HG03064 (cell line): ENCODE measurements around the gene NRIP1.
"Not testable (repeated sequence)": the region's sequence is repeated elsewhere in the genome, so short reads cannot be mapped to it uniquely, and the experiment has no call there.

Experiments
- ATAC-seq: cut with Tn5 transposase; IDR thresholded peaks from one replicate; pipeline ENCODE4 v1.9.1; 2021; ENCODE audit warnings: low read depth; ENCODE audit not compliant: unreplicated experiment

The NRIP1 gene

DNA sequence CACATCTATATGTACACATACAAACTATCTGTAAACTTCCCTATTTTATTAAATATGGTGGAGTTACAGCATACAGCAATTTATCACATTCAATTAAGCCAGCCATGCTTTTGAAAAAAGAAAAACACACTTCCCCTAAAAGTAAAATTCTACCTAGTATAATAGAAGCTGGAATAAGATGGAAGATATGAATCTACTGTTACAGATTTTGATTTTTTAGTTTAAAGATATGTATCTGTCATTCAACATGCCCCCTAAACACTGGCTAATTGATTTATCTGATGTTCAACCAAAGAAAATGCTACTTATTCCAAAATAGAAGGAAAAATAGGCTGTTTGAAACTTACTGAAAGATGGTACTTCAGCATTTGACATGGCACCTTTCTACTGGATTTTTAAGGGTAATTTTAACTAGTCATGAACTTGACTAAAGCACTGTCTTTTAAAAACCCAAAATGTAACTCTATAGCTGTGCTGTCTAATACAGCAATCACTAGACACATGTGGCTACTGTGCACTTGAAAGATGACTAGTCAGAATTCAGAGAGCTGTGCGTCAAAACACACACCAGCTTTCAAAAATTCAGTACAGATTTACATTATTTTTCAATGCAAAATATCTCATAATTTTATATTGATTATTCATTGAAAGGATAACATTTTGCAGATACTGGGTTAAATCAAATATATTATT lies 25.0 kb downstream of the NRIP1 start:
- ATAC-seq: no peak

DNA sequence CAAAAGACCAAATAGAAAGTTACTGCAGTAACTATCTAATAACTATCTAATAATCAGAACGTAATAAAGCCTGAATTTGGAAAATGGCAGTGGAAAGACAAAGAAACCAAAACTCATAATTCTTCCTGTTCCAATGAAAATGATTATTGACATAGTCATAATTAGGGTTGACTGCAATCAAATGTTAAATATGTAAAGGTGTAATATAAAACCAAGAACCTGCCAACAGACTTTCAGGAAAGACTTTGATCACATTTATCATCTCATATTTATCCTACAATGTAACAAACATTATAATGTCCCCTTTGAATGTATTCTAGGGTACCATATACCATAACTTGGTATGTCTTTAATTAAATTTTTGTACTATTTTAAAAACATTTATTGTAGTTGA lies 26.9 kb downstream of the NRIP1 start:
- ATAC-seq: no peak

DNA sequence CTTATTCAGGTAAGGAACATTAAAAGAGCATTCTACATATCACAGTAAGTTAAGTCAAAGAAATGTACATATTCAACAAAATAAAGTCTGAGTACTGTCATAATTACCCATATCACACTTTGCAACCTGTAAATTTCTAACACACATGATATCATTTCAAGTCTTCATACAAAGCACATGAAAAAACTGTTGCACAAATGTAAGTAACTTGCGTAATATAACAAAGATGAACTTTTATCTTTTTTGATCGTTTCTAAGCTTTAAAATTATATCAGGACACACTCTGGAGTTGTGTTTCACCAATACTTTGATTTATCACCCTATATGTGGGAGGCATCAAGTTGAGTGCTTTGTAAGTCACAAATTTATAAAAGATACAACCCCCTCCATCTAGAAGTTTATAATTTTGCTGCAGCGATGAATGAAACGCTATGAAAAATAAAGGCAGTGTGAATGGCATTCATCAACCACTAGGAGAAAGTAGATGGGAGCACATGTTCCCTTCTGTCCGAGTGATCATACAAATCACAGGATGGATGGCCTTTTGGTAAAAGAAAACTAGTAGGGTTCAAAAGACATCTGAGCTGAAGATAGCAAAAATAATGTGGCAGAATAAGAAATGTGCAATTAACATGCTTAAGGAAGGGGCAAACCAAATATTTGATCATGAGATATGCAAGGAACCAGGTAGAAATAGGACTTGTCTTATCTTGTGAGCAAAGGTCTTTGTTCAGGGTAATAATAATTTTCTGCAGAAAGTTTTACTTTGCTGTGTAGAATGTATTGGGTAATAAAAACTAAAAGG lies 27.5 kb downstream of the NRIP1 start:
- no peak for ATAC-seq

DNA sequence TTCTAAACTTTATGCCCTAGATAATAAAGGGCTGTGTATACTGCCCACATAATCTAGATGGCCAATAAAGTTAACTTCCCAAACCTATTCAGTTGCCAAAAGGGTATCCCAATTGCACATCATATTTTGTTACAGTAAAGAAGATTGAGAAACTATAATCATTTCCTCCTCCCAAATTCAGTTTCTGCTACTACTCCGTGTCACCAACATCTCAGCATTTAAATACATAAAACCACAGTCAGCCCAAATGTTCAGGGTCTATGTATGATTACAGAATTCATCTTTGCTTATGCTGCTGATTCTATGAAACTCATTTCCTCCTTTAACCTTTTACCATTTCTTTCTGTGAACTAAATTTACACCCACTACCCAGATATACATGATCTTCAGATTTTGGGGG lies 28.6 kb downstream of the NRIP1 start:
- ATAC-seq: no peak

DNA sequence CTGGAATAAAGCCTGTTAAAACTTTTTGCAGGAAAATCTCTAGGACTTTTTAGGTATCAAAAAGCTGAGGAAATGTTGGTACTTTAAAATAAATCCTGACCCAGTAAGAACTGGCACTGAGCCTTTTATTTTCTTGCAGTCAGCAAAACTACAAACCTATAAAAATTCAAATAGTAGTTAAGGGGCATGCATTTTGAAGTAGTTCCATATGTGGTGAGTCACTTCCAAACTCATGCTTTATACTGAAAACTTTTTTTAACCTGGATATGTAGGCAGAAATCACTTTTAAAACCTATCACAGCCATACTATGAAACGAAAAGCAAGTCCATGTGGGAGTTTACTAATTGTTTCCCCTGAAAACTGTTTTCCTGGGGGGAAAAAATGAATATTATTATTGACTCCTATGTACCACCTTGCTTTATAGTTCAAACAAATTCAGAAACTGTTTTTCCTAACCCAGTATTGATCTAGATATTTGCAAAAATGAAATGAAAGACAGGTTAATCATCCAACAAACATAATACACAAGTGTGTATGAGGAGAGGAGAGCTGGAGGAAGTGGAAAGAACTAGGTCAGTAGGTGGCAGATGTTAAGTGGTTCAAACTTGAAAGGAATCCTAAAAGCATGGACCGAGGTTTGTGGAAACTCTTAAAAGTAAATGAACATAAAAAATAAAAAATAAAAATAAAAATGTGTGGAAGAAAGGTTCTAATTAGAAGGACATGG lies 30.5 kb downstream of the NRIP1 start:
- ATAC-seq: no peak

DNA sequence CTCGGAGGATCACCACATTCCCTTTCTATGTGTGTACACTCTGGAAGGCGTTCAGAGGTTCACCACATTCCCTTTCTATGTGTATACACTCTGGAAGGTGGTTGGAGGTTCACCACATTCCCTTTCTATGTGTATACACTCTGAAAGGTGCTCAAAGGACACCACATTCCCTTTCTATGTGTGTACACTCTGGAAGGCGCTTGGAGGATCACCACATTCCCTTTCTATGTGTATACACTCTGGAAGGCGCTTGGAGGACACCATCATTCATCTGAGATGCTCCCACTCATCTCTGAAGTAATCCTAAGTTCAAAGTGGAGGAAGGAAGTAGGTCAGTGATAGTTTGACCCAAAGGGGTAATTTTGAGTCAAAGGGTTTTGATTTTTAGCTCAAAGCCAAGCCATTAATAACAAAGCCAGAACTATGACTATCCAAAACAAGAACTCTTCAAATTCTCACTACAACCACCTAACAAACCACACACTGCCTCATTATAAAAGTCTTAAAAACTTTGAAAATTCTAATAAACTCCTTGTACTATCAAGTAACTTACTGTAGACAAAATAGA lies 32.9 kb downstream of the NRIP1 start:
- ATAC-seq: no peak

DNA sequence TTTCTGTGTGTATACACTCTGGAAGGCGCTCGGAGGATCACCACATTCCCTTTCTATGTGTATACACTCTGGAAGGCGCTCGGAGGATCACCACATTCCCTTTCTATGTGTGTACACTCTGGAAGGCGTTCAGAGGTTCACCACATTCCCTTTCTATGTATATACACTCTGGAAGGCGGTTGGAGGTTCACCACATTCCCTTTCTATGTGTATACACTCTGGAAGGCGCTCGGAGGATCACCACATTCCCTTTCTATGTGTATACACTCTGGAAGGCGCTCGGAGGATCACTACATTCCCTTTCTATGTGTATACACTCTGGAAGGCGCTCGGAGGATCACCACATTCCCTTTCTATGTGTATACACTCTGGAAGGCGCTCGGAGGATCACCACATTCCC lies 33.4 kb downstream of the NRIP1 start:
- ATAC-seq: not testable (repeated sequence)

DNA sequence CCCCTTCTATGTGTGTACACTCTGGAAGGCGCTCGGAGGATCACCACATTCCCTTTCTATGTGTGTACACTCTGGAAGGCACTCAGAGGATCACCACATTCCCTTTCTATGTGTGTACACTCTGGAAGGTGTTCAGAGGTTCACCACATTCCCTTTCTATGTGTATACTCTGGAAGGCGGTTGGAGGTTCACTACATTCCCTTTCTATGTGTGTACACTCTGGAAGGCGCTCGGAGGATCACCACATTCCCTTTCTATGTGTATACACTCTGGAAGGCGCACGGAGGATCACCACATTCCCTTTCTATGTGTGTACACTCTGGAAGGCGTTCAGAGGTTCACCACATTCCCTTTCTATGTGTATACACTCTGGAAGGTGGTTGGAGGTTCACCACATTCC lies 33.9 kb downstream of the NRIP1 start:
- not testable (repeated sequence) for ATAC-seq

DNA sequence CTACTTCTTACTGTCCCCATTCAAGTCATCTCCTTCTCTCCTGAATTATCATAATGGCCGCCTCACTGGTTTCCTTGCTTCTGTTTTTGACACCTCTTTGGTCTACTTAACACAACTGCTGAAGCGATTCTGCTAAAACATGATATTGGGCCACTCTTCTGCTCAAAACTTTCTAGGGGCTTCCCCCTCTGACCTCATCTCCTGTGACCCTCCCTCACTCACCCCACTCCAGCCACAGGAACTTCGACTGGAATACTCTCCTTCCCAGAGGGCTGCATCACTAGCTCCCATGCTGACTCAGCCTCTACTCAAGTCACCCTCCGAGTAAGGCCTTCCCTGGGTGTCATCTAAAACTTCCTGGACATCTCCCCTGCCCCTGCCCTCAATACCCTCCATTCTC lies 35.7 kb downstream of the NRIP1 start:
- ATAC-seq: no peak

DNA sequence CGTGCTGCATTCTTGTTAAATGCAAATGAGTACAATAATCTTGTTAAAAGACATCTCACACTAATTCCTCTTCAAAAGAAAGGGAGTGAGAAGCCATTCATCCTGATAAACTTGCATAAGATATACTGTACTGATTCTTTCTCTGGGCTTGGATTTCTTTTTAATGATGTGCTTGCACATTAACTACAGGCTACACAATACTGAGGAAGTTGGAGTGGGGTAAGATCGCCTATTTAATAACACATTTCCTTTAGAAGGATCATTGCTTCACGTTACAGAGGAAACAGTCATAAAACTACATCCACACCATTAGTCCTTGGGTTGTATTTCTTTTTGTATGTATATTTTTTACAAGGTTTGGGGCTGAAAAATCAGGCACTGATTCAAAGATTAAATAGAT lies 36.6 kb downstream of the NRIP1 start:
- ATAC-seq: no peak

DNA sequence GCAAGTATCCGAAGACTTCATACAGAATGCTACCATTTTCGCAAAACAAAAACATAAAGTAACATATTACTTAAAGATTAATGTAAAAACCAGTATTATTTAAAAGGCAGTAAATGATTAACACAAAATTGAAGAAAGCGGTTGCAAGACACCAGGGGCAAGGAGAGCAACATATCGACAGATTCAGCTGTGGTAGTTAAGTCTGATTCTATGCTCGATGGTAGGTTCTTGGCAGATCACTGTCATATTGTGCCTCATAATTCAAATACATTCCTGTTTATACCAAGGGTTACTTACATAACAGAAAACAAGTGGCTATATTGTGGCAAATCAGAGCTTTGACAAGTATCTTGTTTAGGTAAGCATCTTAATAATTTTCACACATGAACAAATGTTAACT lies 37.7 kb downstream of the NRIP1 start:
- no peak for ATAC-seq

DNA sequence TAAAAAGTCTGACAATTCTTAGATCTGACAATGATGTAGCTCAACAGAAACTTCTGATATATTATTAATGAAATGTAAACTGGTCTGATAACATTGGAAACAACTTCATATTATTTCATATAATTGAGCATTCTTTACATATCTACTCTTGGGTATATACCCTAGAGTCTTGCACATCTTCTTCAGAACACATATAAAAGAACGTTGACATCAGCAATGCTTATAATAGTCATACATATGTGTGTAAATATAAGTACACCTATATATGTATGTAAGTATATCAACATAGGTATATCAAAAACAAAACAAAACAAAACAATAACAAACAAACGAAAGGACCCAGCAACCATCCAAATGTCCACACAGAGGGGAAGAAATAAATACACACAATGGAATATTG lies 38.4 kb downstream of the NRIP1 start:
- no peak for ATAC-seq

DNA sequence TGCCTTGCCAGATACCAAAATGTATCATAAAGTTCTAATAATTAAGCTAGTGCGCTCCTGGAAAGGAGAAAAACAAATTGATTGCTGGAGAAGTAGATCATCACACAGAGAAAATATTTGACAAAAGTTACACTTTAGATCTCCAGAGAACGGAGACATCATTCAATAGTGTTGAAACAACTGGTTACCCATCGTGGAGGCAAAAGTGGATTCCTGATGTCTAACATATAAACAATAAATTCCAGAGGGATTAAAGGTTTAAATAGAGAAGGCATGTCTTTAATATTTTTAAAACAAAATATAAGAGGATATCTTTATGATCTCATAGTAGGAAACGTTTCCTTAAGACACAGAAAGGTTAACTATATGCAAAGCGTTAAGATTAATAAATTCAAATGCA lies 41.0 kb downstream of the NRIP1 start:
- no peak for ATAC-seq

DNA sequence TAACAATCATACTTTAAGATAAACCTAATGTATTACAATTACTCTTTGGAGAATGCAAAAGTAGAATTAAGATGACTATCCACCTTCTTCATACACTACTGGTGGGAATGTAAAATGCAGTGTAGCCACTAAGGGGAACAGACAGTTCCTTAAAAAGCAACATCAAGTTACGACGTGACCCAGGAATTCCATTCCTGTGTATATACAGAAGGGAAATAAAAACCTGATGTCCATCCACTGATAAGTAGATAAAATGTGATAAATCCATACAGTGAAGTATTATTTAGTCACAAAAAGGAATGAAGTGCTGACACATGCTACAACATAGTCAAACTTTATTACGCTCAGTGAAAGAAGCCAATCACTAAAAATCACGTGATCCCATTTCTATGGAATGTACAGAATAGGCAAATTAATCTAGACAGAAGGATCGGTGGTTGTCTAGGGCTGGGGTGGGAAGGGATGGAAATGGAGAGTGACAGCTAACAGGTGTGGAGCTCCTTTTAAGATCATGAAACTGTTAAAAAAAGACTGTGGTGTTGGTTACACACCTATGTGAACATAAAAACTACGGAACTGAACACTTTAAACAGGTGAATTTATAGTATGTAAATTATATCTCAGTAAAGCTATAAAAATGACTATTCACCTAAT lies 42.1 kb downstream of the NRIP1 start:
- ATAC-seq: no peak

DNA sequence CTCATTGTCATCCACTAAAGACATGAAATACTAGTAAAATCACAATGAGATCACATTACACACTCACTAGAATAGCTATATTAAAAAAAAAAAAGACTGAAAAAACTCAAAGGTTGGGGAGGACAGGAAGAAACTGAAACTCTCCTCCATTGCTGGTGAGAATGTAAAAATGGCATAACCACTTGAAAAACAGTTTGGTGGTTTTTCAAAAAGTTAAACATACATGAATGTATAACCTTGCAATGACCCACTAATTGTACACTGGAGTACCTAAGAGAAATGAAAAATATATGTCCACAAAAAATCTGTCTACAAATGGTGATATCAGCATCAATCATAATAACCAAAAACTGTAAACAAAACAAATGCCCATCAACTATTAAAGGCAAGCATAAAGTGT lies 44.0 kb downstream of the NRIP1 start:
- ATAC-seq: no peak

DNA sequence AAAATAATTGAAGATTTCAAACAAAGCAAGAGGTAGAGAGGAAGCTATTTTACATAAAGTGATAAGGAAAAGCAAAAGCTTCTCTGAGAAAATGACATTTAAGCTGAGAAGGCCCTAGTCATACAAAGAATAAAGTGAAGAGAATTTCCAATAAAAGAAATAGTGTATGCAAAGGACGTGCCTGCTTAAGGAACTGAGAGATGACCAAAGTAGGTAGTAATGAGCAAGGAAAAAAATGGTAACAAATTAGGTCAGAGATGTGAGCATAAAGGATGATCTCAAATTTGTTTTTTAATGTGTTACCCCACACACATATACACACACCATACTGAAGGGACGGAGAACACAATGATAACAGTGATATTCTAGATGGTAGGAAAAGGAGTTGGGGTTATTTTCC lies 46.4 kb downstream of the NRIP1 start:
- no peak for ATAC-seq

DNA sequence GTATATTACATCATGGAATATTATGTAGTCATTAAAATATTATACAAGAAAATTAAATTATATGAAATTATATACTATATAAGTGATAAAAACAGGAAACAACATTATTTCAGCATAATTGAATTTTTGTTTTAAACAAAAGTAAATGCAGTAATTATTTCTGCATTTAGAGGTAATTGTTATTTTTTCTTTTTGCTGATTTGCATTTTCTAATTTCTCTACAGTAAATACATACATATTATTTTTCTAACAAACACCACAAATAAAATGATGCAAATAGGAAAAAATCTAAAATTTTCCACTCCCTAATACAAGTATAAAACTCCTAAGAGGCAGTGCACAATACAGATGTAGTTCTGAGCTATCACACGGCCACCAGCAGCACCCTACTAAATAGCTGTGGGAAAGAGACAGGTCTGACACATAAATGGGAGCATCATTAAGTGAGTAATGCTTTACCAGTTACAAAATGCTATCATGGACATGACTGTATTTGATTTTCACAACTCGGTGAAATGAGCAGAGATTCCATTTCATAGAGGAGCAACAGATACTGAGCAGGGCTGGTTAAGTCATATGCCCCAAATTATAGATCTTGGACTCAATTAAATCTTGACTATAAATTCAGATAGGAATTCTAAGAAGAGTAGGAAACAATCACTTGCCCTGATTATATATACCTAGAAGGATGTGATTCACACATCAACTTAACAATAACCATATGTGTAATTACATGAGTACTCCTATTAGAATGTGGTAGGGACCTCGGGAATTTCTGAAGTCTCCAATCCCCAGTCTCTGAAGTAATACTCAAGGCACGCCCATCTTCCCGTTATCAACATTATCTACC lies 49.0 kb downstream of the NRIP1 start:
- ATAC-seq: no peak

DNA sequence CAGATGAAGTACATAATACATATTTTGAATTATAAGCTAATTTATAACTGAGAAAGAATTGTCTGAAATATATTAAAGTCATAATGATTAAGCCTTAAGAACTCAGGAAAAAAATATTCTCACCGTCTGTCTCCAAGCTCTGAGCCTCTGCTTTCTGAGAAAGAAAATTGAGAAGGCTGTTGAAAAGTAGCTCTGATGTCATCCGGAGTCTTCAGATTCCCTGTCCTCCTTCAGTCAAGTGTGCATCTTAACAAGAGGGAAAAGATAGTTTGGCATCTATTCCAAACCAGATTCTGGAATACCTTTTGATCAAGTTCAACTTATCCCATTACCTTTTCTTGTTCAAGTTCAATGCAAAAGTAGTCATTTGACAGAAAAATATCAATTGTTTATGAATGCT lies 50.6 kb downstream of the NRIP1 start:
- no peak for ATAC-seq

DNA sequence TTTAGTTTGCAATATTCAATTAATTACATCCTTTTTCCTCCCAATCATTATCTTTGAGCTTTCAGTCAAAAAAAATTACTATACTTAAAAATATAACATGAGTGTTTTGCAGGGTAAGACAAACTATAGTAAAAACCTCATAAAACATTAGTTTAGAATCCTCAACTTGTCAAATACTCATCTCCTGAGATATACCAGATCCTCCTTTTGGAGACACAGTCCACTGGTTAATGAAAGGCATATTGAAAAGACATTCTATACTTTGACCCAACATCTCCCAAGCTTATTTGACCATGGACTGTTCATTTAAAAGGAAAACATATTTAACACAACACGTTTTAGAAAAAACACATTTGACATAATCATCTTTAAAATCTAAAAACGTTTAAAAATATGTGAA lies 52.8 kb downstream of the NRIP1 start:
- no peak for ATAC-seq

DNA sequence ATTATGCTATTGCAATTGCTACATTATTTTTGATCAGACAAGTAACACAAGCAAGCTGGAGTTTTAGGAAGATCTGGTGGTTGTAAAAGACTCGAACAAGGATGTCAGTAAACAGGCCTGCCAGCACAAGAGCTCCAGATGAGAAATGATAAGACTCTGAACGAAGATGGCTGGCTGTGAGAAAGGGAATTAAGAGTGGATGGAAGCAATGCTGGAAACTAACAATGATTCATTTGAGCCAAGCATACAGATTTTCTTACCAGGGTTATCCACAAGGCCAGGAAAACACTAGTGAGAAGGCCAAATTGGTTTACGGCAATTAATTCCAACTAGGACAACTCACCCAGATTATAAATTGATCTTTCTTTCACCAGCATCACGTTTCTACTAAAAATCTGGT lies 54.2 kb downstream of the NRIP1 start:
- no peak for ATAC-seq
